ENCODE measurements around the gene RREB1. TPM values are rescaled to one million over a fixed set of nuclear protein-coding genes. Genes with fewer than 3 reads are reported as not detected.
"Not testable (repeated sequence)": the region's sequence is repeated elsewhere in the genome, so short reads cannot be mapped to it uniquely, and the experiment has no call there.

The RREB1 gene
- polyA plus RNA-seq, 1 donor (not counting 4 experiments of a cell fraction or from before 2014, with no cell fraction given) = 6.1 TPM

DNA sequence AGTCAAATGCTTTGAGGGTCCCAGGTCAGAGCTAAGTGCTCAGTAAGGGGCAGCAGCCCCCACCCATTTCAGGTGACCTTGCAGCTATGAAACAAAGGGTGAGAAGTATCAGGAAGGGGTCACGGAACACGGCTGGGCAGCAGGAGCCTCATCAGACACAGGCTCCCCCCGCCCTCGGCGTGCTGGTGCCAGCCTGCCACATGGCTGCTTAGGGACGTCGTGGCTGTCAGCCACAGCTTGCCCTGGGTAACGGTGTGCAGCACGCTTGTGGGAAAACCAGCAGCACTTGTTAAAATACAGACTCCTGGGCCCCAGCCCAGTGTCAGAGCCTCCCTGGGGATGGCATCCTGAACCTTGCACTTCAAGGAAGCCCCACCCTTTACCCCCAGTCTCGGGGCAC is 165.9 kb downstream of the RREB1 start:
- no peaks in the 10 kb centered on the region for H3K36me3 ChIP-seq (ENCODE audit: control insufficient read depth in 2 of 2, extremely low read depth in 1 of 2, insufficient read depth in 2 of 2, low read length in 2 of 2)
- no peak overlapping the region for H3K4me3 ChIP-seq (ENCODE audit: control insufficient read depth in 2 of 3, extremely low read depth in 1 of 3, insufficient read depth in 2 of 3, low read depth in 1 of 3, low read length in 3 of 3)
- no peaks in the 10 kb centered on the region for H3K9me3 ChIP-seq (ENCODE audit: control insufficient read depth, low read depth, low read length)
- no peak overlapping the region for H3K27ac ChIP-seq (ENCODE audit: control insufficient read depth, insufficient read depth, low read length)
- FAIRE-seq = no peak
- dilution Hi-C loops (cut with MboI; ENCODE audit: extremely low pct_ligation_motif_present, low sequenced_read_pairs) = no loop called here
- no peak for TF ChIP-seq EZH2 (IDR thresholded peaks at IDR 0.05; ENCODE audit: low read length)
- TF ChIP-seq, protein P1, sequence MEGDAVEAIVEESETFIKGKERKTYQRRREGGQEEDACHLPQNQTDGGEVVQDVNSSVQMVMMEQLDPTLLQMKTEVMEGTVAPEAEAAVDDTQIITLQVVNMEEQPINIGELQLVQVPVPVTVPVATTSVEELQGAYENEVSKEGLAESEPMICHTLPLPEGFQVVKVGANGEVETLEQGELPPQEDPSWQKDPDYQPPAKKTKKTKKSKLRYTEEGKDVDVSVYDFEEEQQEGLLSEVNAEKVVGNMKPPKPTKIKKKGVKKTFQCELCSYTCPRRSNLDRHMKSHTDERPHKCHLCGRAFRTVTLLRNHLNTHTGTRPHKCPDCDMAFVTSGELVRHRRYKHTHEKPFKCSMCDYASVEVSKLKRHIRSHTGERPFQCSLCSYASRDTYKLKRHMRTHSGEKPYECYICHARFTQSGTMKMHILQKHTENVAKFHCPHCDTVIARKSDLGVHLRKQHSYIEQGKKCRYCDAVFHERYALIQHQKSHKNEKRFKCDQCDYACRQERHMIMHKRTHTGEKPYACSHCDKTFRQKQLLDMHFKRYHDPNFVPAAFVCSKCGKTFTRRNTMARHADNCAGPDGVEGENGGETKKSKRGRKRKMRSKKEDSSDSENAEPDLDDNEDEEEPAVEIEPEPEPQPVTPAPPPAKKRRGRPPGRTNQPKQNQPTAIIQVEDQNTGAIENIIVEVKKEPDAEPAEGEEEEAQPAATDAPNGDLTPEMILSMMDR (optimal IDR thresholded peaks at IDR 0.05 in 1 of 3, IDR thresholded peaks at IDR 0.05 in 1 of 3, conservative IDR thresholded peaks at IDR 0.05 in 1 of 3; ENCODE audit: extremely low read depth in 1 of 3, insufficient read depth in 2 of 3, low read length in 3 of 3) = no peak
- peaks cover 11% of the 10 kb centered on the region for H3K4me1 ChIP-seq (ENCODE audit: control insufficient read depth, extremely low read depth, insufficient read depth, low read length)
- no peak overlapping the region for H3K4me2 ChIP-seq (ENCODE audit: control insufficient read depth, extremely low read depth, insufficient read depth, low read depth, low read length)
- no peak overlapping the region for H3K9ac ChIP-seq (ENCODE audit: control insufficient read depth, extremely low read depth, insufficient read depth, low read length)
- no peaks in the 10 kb centered on the region for H3K79me2 ChIP-seq (ENCODE audit: control insufficient read depth, insufficient read depth, low read length)
- H2AFZ ChIP-seq (ENCODE audit: control insufficient read depth, low read length) = no peak overlapping the region
- H3K9me1 ChIP-seq (ENCODE audit: control insufficient read depth, extremely low read depth, insufficient read depth, low read length) = no peaks in the 10 kb centered on the region
- no peaks in the 10 kb centered on the region for H3K27me3 ChIP-seq (ENCODE audit: control insufficient read depth, extremely low read depth, insufficient read depth, low read length)
- H4K20me1 ChIP-seq (ENCODE audit: control insufficient read depth, extremely low read depth, insufficient read depth, low read length) = no peaks in the 10 kb centered on the region
- no peak for DNase-seq (ENCODE audit: low read depth, low spot score)

DNA sequence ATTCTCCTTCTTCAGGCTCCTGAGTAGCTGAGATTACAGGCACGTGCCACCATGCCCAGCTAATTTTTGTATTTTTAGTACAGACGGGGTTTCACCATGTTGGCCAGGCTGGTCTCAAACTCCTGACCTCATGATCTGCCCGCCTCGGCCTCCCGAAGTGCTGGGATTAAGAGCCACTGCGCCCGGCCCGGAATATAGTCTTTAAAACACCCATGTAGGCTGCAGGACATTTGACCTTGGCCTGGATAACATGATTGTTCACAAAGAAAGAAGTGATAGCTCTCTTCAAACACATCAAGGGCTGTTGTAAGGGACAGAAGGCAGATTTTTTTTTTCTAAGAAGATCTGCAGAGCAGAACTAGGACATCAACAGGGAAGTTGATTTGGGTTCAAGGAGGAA is 166.8 kb downstream of the RREB1 start:
- H3K36me3 ChIP-seq (ENCODE audit: control insufficient read depth in 2 of 2, extremely low read depth in 1 of 2, insufficient read depth in 2 of 2, low read length in 2 of 2); H2AFZ ChIP-seq (ENCODE audit: control insufficient read depth, low read length); H3K9ac ChIP-seq (ENCODE audit: control insufficient read depth, extremely low read depth, insufficient read depth, low read length); H4K20me1 ChIP-seq (ENCODE audit: control insufficient read depth, extremely low read depth, insufficient read depth, low read length); H3K9me1 ChIP-seq (ENCODE audit: control insufficient read depth, extremely low read depth, insufficient read depth, low read length); H3K27ac ChIP-seq (ENCODE audit: control insufficient read depth, insufficient read depth, low read length); H3K9me3 ChIP-seq (ENCODE audit: control insufficient read depth, low read depth, low read length); H3K79me2 ChIP-seq (ENCODE audit: control insufficient read depth, insufficient read depth, low read length); DNase-seq (ENCODE audit: low read depth, low spot score); H3K4me2 ChIP-seq (ENCODE audit: control insufficient read depth, extremely low read depth, insufficient read depth, low read depth, low read length); FAIRE-seq; H3K4me3 ChIP-seq (ENCODE audit: control insufficient read depth in 2 of 3, extremely low read depth in 1 of 3, insufficient read depth in 2 of 3, low read depth in 1 of 3, low read length in 3 of 3); H3K27me3 ChIP-seq (ENCODE audit: control insufficient read depth, extremely low read depth, insufficient read depth, low read length); dilution Hi-C loops (cut with MboI; ENCODE audit: extremely low pct_ligation_motif_present, low sequenced_read_pairs): not testable (repeated sequence)
- peaks cover 11% of the 10 kb centered on the region for H3K4me1 ChIP-seq (ENCODE audit: control insufficient read depth, extremely low read depth, insufficient read depth, low read length)

DNA sequence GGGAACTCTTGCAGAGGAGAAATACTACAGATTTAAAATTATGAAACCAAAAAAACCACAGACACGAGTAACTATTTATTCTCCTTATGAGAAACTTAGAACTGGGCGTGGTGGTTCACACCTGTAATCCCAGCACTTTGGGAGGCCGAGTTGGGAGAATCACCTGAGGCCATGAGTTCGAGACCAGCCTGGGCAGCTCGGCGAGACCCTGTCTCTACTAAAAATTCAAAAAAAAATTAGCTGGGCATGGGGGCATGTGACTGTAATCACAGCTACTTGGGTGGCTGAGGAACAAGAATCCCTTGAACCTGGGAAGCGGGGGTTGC is 168.4 kb downstream of the RREB1 start:
- no peaks in the 10 kb centered on the region for H3K27me3 ChIP-seq (ENCODE audit: control insufficient read depth, extremely low read depth, insufficient read depth, low read length)
- no peaks in the 10 kb centered on the region for H3K79me2 ChIP-seq (ENCODE audit: control insufficient read depth, insufficient read depth, low read length)
- peaks cover 11% of the 10 kb centered on the region for H3K4me1 ChIP-seq (ENCODE audit: control insufficient read depth, extremely low read depth, insufficient read depth, low read length)
- H3K9me3 ChIP-seq (ENCODE audit: control insufficient read depth, low read depth, low read length) = no peaks in the 10 kb centered on the region
- no peak overlapping the region for H2AFZ ChIP-seq (ENCODE audit: control insufficient read depth, low read length)
- no peak for DNase-seq (ENCODE audit: low read depth, low spot score)
- H3K4me3 ChIP-seq (ENCODE audit: control insufficient read depth in 2 of 3, extremely low read depth in 1 of 3, insufficient read depth in 2 of 3, low read depth in 1 of 3, low read length in 3 of 3) = no peak overlapping the region
- no peak overlapping the region for H3K9ac ChIP-seq (ENCODE audit: control insufficient read depth, extremely low read depth, insufficient read depth, low read length)
- H3K9me1 ChIP-seq (ENCODE audit: control insufficient read depth, extremely low read depth, insufficient read depth, low read length) = no peaks in the 10 kb centered on the region
- no peak overlapping the region for H3K27ac ChIP-seq (ENCODE audit: control insufficient read depth, insufficient read depth, low read length)
- dilution Hi-C loops (cut with MboI; ENCODE audit: extremely low pct_ligation_motif_present, low sequenced_read_pairs) = loop anchor here (25.0 kb wide), 1 partner anchor 336 kb away; no protein-coding TSS in a partner anchor
- TF ChIP-seq, protein P1 (optimal IDR thresholded peaks at IDR 0.05 in 1 of 3, IDR thresholded peaks at IDR 0.05 in 1 of 3, conservative IDR thresholded peaks at IDR 0.05 in 1 of 3; ENCODE audit: extremely low read depth in 1 of 3, insufficient read depth in 2 of 3, low read length in 3 of 3) = no peak
- TF ChIP-seq EZH2 (IDR thresholded peaks at IDR 0.05; ENCODE audit: low read length) = no peak
- no peaks in the 10 kb centered on the region for H4K20me1 ChIP-seq (ENCODE audit: control insufficient read depth, extremely low read depth, insufficient read depth, low read length)
- H3K36me3 ChIP-seq (ENCODE audit: control insufficient read depth in 2 of 2, extremely low read depth in 1 of 2, insufficient read depth in 2 of 2, low read length in 2 of 2) = no peaks in the 10 kb centered on the region
- no peak for FAIRE-seq
- no peak overlapping the region for H3K4me2 ChIP-seq (ENCODE audit: control insufficient read depth, extremely low read depth, insufficient read depth, low read depth, low read length)

Data from keratinocyte (primary cell).